C4-2B (cell line): ENCODE data around the gene LACTB.

Experiments used
- ZFX ChIP-seq: fragments of 450-650 bp; IDR thresholded peaks from 2 replicates; pipeline ENCODE4 v1.6.1; 2017
- TF ChIP-seq, protein P1 (sequence below): fragments of 450-650 bp; conservative IDR thresholded peaks from 2 replicates; pipeline ENCODE4 v1.5.1; 2017; ENCODE audit warnings: mild to moderate bottlenecking

DNA sequence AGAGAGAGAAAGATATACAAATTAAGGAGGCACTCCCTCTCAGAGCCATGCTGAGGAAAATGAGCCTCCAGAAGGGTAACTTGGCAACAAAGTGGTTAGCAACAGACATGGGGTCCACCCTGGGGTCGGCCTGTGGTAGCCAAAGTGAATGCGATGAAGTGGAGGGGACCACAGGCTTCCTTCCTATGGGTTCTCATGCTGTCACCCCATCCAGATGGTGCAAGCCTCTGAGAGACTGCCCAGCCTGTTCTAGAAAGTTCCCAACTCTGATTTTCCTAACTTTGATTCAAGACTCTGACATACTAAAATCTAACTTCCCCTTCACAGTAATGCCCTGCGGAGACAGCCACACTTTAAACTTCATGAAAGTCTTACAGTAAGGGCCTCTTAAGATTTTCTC is 18.2 kb upstream of the LACTB start:
- TF ChIP-seq, protein P1, sequence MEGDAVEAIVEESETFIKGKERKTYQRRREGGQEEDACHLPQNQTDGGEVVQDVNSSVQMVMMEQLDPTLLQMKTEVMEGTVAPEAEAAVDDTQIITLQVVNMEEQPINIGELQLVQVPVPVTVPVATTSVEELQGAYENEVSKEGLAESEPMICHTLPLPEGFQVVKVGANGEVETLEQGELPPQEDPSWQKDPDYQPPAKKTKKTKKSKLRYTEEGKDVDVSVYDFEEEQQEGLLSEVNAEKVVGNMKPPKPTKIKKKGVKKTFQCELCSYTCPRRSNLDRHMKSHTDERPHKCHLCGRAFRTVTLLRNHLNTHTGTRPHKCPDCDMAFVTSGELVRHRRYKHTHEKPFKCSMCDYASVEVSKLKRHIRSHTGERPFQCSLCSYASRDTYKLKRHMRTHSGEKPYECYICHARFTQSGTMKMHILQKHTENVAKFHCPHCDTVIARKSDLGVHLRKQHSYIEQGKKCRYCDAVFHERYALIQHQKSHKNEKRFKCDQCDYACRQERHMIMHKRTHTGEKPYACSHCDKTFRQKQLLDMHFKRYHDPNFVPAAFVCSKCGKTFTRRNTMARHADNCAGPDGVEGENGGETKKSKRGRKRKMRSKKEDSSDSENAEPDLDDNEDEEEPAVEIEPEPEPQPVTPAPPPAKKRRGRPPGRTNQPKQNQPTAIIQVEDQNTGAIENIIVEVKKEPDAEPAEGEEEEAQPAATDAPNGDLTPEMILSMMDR: no peak
- no peak for TF ChIP-seq ZFX
